Bronchial smooth muscle cell (primary cell): ENCODE data around the gene MYO3B. TPM values are rescaled to one million over a fixed set of nuclear protein-coding genes. Genes with fewer than 3 reads are reported as not detected.

Experiments used
- total RNA-seq: library from RNA; depleted of rRNA; stranded (reverse); fragments of >200 nt; gene quantifications from 2 replicates; pipeline ENCODE4 v1.2.1, GENCODE V29; 2014

Gene MYO3B
- 0.09 and 0.16 TPM in 2 replicates for total RNA-seq

GRCh38 chr2:170177950-170178781 lies at the start of gene MYO3B:
Gene MYO3B, plus strand, starts transcription at chr2:170178147. Its CDS starts 141 bp downstream, at chr2:170178288.

